Measurements from ENCODE around the gene OR5M8.

OR5M8 gene

GRCh38 chr11:56495117-56495516, 3.9 kb upstream of the OR5M8 start:
- no peak for DNase-seq (ENCODE audit: low read depth)
- no peak for TF ChIP-seq CTCF (IDR thresholded peaks at IDR 0.05; ENCODE audit: insufficient read depth, low read depth, low read length, missing control alignments)

GRCh38 chr11:56486801-56487200, 4.4 kb downstream of the OR5M8 start:
- no peak overlapping the region for H3K4me3 ChIP-seq (ENCODE audit: low read depth, low read length)
- no peak for DNase-seq (ENCODE audit: low read depth)
- TF ChIP-seq CTCF (IDR thresholded peaks at IDR 0.05; ENCODE audit: insufficient read depth, low read depth, low read length, missing control alignments), result no peak

More at GRCh38 chr11:56495117-56495516, 3.9 kb upstream of the OR5M8 start:
- no peak overlapping the region for H3K4me3 ChIP-seq (ENCODE audit: low read depth, low read length)

GRCh38 chr11:56474729-56475235, 16.4 kb downstream of the OR5M8 start:
- H3K4me3 ChIP-seq (ENCODE audit: low read depth, low read length), result no peak overlapping the region
- no peak for TF ChIP-seq CTCF (IDR thresholded peaks at IDR 0.05; ENCODE audit: insufficient read depth, low read depth, low read length, missing control alignments)
- DNase-seq (ENCODE audit: low read depth), result no peak

- no peak for TF ChIP-seq CTCF (IDR thresholded peaks at IDR 0.05; ENCODE audit: insufficient read depth, low read depth, low read length, missing control alignments)
- no peak for DNase-seq (ENCODE audit: low read depth)
- no peak within 1 kb of the TSS for H3K4me3 ChIP-seq (ENCODE audit: low read depth, low read length)
These were observed 17.9 kb downstream of the OR5M8 start, which contains the start of gene OR5M3 for GRCh38 chr11:56473252-56473651. OR5M3 (minus strand) TSS chr11:56473352; CDS start chr11:56470497, 2,855 bp downstream.

- TF ChIP-seq CTCF (IDR thresholded peaks at IDR 0.05; ENCODE audit: insufficient read depth, low read depth, low read length, missing control alignments), result no peak
- DNase-seq (ENCODE audit: low read depth), result no peak
- no peak overlapping the region for H3K4me3 ChIP-seq (ENCODE audit: low read depth, low read length)
These were observed 34.1 kb downstream of the OR5M8 start for GRCh38 chr11:56457076-56457475.

GRCh38 chr11:56453521-56453920, 37.6 kb downstream of the OR5M8 start:
- no peak for TF ChIP-seq CTCF (IDR thresholded peaks at IDR 0.05; ENCODE audit: insufficient read depth, low read depth, low read length, missing control alignments)

More at GRCh38 chr11:56453521-56453920, 37.6 kb downstream of the OR5M8 start:
- DNase-seq (ENCODE audit: low read depth), result no peak
- H3K4me3 ChIP-seq (ENCODE audit: low read depth, low read length), result no peak overlapping the region
